HCT116 (cell line): ENCODE measurements around the gene SMCR8. TPM values are rescaled to one million over a fixed set of nuclear protein-coding genes. Genes with fewer than 3 reads are reported as not detected.

Experiments used
- ATAC-seq: fragments of 200-7000 bp; cut with Tn5 transposase; 2 replicates; pipeline ENCODE4 v1.9.1; 2020; ENCODE audit warnings: mild to moderate bottlenecking, moderate library complexity
- BruUV-seq: library from RNA; stranded (reverse); fragments of 400-500 nt; replicated peaks from 2 replicates; lab custom pipeline; 2021; lab: Mats Ljungman, UMichigan
- CTCF ChIA-PET: fragments of 300-600 bp; sonication (Branson Sonifier 250); formaldehyde crosslinking; loops from one replicate; lab custom pipeline; 2021; ENCODE audit warnings: antibody characterized with exemption; lab: Charles Lee
- POLR2A ChIA-PET: fragments of 300-600, 350-600 bp; sonication (Branson Sonifier 250); formaldehyde crosslinking; loops from one replicate; lab custom pipeline; 2021; ENCODE audit warnings: antibody characterized with exemption; lab: Charles Lee
- RAD21 ChIA-PET, 2 experiments: fragments of 300-600 bp; sonication (Branson Sonifier 250); formaldehyde crosslinking; loops; one replicate each; lab custom pipeline; 2023; ENCODE audit warnings: low total read pairs in 2 of 2; ENCODE audit not compliant: uncharacterized antibody in 2 of 2, unreplicated experiment in 2 of 2, low non-redundant PET in 1 of 2; lab: Charles Lee
- DNase-seq: peaks from one replicate; pipeline ENCODE4 v3.0.0-alpha.2; 2010; ENCODE audit warnings: low read depth, low spot score
- H2AFZ ChIP-seq: fragments of 200-600 bp; shearing (Covaris generic), sonication (generic); 2 replicates; pipeline ENCODE4 v1.6.1; 2017; ENCODE audit warnings: low read depth, mixed run types, mixed read lengths, antibody characterized with exemption, low read length; ENCODE audit not compliant: poor library complexity, severe bottlenecking
- H3K27ac ChIP-seq: 2 replicates; pipeline ENCODE4 v1.5.1; 2012; ENCODE audit warnings: low read depth, low read length
- H3K27me3 ChIP-seq: fragments of 200-600 bp; sonication (generic); 2 replicates; pipeline ENCODE4 v1.6.1; 2016; ENCODE audit warnings: mixed run types, low read length, mixed read lengths; ENCODE audit not compliant: insufficient read depth
- H3K36me3 ChIP-seq, 2 experiments: fragments of 200-500 bp in 1 of 2; fragments of 200-600 bp in 1 of 2; sonication (Bioruptor generic) in 1 of 2; sonication (generic) in 1 of 2; 2 replicates each; pipeline versions ENCODE4 v1.5.1 to v1.6.1; 2014 to 2016; ENCODE audit warnings: low read length in 2 of 2, inconsistent platforms in 1 of 2, mixed read lengths in 1 of 2, mixed run types in 1 of 2; ENCODE audit not compliant: insufficient read depth in 2 of 2, control insufficient read depth in 1 of 2
- H3K4me1 ChIP-seq, 2 experiments: fragments of 200-600 bp in 1 of 2; sonication (generic) in 1 of 2; 2 replicates each; pipeline versions ENCODE4 v1.5.1 to v1.6.1; 2012 to 2017; ENCODE audit warnings: low read length in 2 of 2, inconsistent platforms in 1 of 2, mild to moderate bottlenecking in 1 of 2, mixed read lengths in 1 of 2, mixed run types in 1 of 2, moderate library complexity in 1 of 2; ENCODE audit not compliant: insufficient read depth in 2 of 2, control insufficient read depth in 1 of 2
- H3K4me2 ChIP-seq: fragments of 200-600 bp; sonication (generic); 2 replicates; pipeline ENCODE4 v1.6.1; 2017; ENCODE audit warnings: mixed run types, low read length, mixed read lengths
- H3K4me3 ChIP-seq, 2 experiments: fragments of 200-600 bp in 1 of 2; sonication (generic) in 1 of 2; replicated peaks in 1 of 2; 2 replicates each; pipeline ENCODE4 v1.5.1; 2011 to 2016; ENCODE audit warnings: low read length in 2 of 2, control low read depth in 1 of 2, low read depth in 1 of 2, mild to moderate bottlenecking in 1 of 2, mixed read lengths in 1 of 2, mixed run types in 1 of 2
- H3K79me2 ChIP-seq: fragments of 200-600 bp; sonication (generic); 2 replicates; pipeline ENCODE4 v1.6.1; 2017; ENCODE audit warnings: mild to moderate bottlenecking, mixed run types, low read length, moderate library complexity, mixed read lengths; ENCODE audit not compliant: insufficient read depth
- H3K9ac ChIP-seq: fragments of 200-600 bp; sonication (generic); 2 replicates; pipeline ENCODE4 v1.6.1; 2016; ENCODE audit warnings: low read length, mixed read lengths
- H3K9me2 ChIP-seq: fragments of 200-600 bp; sonication (generic), shearing (Covaris generic); 2 replicates; pipeline ENCODE4 v1.6.1; 2017; ENCODE audit warnings: mixed run types, mild to moderate bottlenecking, moderate library complexity; ENCODE audit not compliant: insufficient read depth
- H3K9me3 ChIP-seq, 2 experiments: fragments of 200-500 bp in 1 of 2; fragments of 200-600 bp in 1 of 2; sonication (Bioruptor generic) in 1 of 2; sonication (generic) in 1 of 2; 2 replicates each; pipeline ENCODE4 v1.6.1; 2014 to 2017; ENCODE audit warnings: low read length in 2 of 2, mixed read lengths in 2 of 2, inconsistent platforms in 1 of 2, low read depth in 1 of 2, mild to moderate bottlenecking in 1 of 2, mixed run types in 1 of 2, moderate library complexity in 1 of 2; ENCODE audit not compliant: control insufficient read depth in 1 of 2, insufficient read depth in 1 of 2
- H4K20me1 ChIP-seq: fragments of 200-600 bp; sonication (generic), shearing (Covaris generic); 2 replicates; pipeline ENCODE4 v1.6.1; 2017; ENCODE audit warnings: mixed run types, mild to moderate bottlenecking, moderate library complexity; ENCODE audit not compliant: insufficient read depth
- ATF3 ChIP-seq: IDR thresholded peaks from 2 replicates; pipeline ENCODE4 v1.6.1; 2012
- CBX3 ChIP-seq: IDR thresholded peaks from 2 replicates; pipeline ENCODE4 v1.6.1; 2012; ENCODE audit warnings: low read depth
- CEBPB ChIP-seq: IDR thresholded peaks from 2 replicates; pipeline ENCODE4 v1.6.1; 2012; ENCODE audit warnings: low read depth
- CTCF ChIP-seq, 3 experiments: fragments of 200-600 bp in 1 of 3; sonication (generic) in 1 of 3; IDR thresholded peaks in 2 of 3; conservative IDR thresholded peaks in 1 of 3; 2 replicates each; pipeline ENCODE4 v1.5.1; 2012 to 2017; ENCODE audit warnings: low read depth in 2 of 3, low read length in 2 of 3, antibody characterized with exemption in 1 of 3, borderline replicate concordance in 1 of 3, control low read depth in 1 of 3, mild to moderate bottlenecking in 1 of 3, mixed read lengths in 1 of 3, mixed run types in 1 of 3, moderate library complexity in 1 of 3; ENCODE audit not compliant: insufficient read depth in 1 of 3
- EGR1 ChIP-seq: IDR thresholded peaks from 2 replicates; pipeline ENCODE4 v1.6.1; 2012; ENCODE audit warnings: low read depth
- FOSL1 ChIP-seq: IDR thresholded peaks from 2 replicates; pipeline ENCODE4 v1.6.1; 2012; ENCODE audit warnings: low read depth
- POLR2A ChIP-seq: IDR thresholded peaks from 2 replicates; pipeline ENCODE4 v1.7.0; 2011; ENCODE audit warnings: borderline replicate concordance; ENCODE audit not compliant: insufficient read depth, insufficient read length; ENCODE audit errors: extremely low read depth
- POLR2AphosphoS5 ChIP-seq: IDR thresholded peaks from 2 replicates; pipeline ENCODE4 v1.6.1; 2011; ENCODE audit warnings: mild to moderate bottlenecking, low read depth, low read length, moderate library complexity
- REST ChIP-seq: IDR thresholded peaks from 2 replicates; pipeline ENCODE4 v1.6.1; 2012; ENCODE audit warnings: low read depth
- SIN3A ChIP-seq: IDR thresholded peaks from 2 replicates; pipeline ENCODE4 v1.6.1; 2012; ENCODE audit warnings: low read depth
- SP1 ChIP-seq: IDR thresholded peaks from 2 replicates; pipeline ENCODE4 v1.6.1; 2012; ENCODE audit warnings: low read depth
- SRF ChIP-seq: IDR thresholded peaks from 2 replicates; pipeline ENCODE4 v1.6.1; 2012; ENCODE audit warnings: low read depth
- TCF7L2 ChIP-seq: IDR thresholded peaks from 2 replicates; pipeline ENCODE4 v1.7.0; 2011; ENCODE audit warnings: borderline replicate concordance, inconsistent platforms; ENCODE audit not compliant: insufficient read depth, insufficient read length; ENCODE audit errors: extremely low read depth
- YY1 ChIP-seq: IDR thresholded peaks from 2 replicates; pipeline ENCODE4 v1.6.1; 2011; ENCODE audit warnings: low read length, low read depth, moderate library complexity, mild to moderate bottlenecking; ENCODE audit not compliant: insufficient replicate concordance; ENCODE audit errors: extremely low read depth
- ZBTB33 ChIP-seq: IDR thresholded peaks from 2 replicates; pipeline ENCODE4 v1.6.1; 2011; ENCODE audit warnings: mild to moderate bottlenecking, low read length, moderate library complexity; ENCODE audit not compliant: insufficient replicate concordance; ENCODE audit errors: extremely low read depth
- ZFX ChIP-seq: fragments of 450-650 bp; IDR thresholded peaks from 2 replicates; pipeline ENCODE4 v1.6.1; 2017
- intact Hi-C: fragments of 100-400 bp; cut with micrococcal nuclease; formaldehyde crosslinking; loops from 2 replicates; pipeline ENCODE4 v1.10.0; 2022
- total RNA-seq: library from RNA; stranded (reverse); gene quantifications from one replicate; pipeline ENCODE4 v1.2.1, GENCODE V29; 2021; ENCODE audit not compliant: unreplicated experiment

SMCR8 gene
- total RNA-seq, 1 experiment from 2014 or later: 12.7 TPM

GRCh38 chr17:18360518-18360917, 45.4 kb downstream of the SMCR8 start:
- no peaks in the 10 kb centered on the region for H3K9me2 ChIP-seq
- RAD21 ChIA-PET: interaction anchor here in 1 of 2 experiments (0.7 kb wide), 1 partner anchor 100 kb away, joined by 4 read pairs; the partner anchor contains the start of gene MIEF2
- peaks cover 8 to 10% of the 10 kb centered on the region in 2 experiments for H3K4me1 ChIP-seq
- CTCF ChIA-PET: no interaction called here
- BruUV-seq: no TSS peak
- H4K20me1 ChIP-seq: no peaks in the 10 kb centered on the region
- H3K9ac ChIP-seq: no peak overlapping the region
- H3K4me3 ChIP-seq: no peak overlapping the region
- ATAC-seq (no peak), DNase-seq (no peak)
- intact Hi-C loops: no loop called here
- H3K4me2 ChIP-seq: no peak overlapping the region
- POLR2A ChIA-PET: no interaction called here
- H3K27me3 ChIP-seq: no peaks in the 10 kb centered on the region
- TF ChIP-seq ZBTB33: no peak
- TF ChIP-seq ATF3: no peak
- no peak for TF ChIP-seq POLR2A
- no peak for TF ChIP-seq FOSL1
- TF ChIP-seq POLR2AphosphoS5: no peak
- TF ChIP-seq CTCF (IDR thresholded peaks at IDR 0.05 in 2 of 3, conservative IDR thresholded peaks at IDR 0.05 in 1 of 3; ENCODE audit: borderline replicate concordance in 1 of 3, insufficient read depth in 1 of 3, low read depth in 2 of 3, low read length in 2 of 3): no peak
- no peak for TF ChIP-seq REST
- no peak for TF ChIP-seq SIN3A
- no peak for TF ChIP-seq SP1
- no peak for TF ChIP-seq YY1
- TF ChIP-seq SRF: no peak
- TF ChIP-seq CBX3: no peak
- TF ChIP-seq CEBPB: no peak
- no peak for TF ChIP-seq ZFX
- no peak for TF ChIP-seq EGR1
- no peak for TF ChIP-seq TCF7L2
- H3K79me2 ChIP-seq: peaks cover 42% of the 10 kb centered on the region
- H3K36me3 ChIP-seq: peaks cover 3 to 7% of the 10 kb centered on the region in 2 experiments; a peak in 2 of 4 replicates
- H2AFZ ChIP-seq: no peak overlapping the region
- H3K27ac ChIP-seq: no peak overlapping the region
- no peaks in the 10 kb centered on the region for H3K9me3 ChIP-seq
